HG02885 (cell line): Measurements from ENCODE around the gene SLC22A23.

Experiments
- ATAC-seq: cut with Tn5 transposase; IDR thresholded peaks from one replicate; pipeline ENCODE4 v1.9.1; 2021; ENCODE audit warnings: mild to moderate bottlenecking; ENCODE audit not compliant: unreplicated experiment, poor library complexity

The SLC22A23 gene

DNA sequence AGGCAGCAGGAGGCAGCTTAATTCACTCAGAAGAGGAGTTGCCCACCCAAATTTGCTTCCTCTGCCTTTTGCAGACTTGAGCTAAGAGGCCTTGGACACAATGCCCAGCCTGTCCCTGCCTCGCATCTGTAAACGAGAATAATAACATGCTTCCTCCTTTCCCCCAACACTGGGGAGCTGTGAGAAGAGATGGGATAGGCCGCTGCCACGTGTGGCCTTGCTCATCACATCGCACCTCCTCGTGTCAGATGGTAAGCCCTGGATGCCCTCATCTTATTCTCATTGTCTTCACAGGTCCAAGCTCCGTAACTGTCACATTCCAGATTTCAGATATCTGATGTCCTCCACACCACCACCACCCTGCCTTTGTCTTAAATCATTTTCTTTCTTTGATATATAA lies 216.3 kb downstream of the SLC22A23 start:
- no peak for ATAC-seq

DNA sequence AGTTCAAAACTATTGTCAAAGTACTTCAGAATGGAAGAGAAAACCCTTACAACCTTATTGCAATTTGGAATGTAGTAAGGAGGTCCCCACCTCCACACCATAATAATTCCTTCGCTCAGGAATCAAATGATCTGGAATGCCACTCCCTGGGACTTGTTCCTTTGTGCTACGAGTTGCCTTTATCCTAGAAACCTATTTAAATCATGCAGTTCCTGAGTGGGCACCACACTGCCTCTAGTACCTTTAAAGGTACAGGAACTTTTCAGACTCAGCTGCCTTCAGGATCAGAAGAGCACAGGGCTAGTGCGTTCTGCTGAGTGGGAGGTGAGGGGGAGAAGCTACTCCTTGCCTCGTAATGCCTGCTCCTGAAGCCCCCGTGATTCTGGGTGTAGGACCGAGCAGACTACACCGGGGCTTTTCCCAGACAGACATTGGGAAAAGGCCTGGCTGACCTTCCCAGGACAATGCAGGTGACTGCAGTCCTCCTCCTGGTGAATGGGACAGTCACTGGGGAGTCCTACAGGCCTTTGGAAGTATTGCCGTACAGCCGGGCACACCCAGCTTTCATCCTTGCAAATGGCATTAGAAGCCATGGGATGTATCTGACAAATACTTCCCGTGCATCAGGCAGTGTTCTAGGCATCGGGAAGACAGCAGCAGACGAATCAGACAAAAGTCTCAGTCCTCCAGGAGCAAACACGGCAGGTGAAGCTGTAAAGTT lies 217.6 kb downstream of the SLC22A23 start:
- no peak for ATAC-seq

DNA sequence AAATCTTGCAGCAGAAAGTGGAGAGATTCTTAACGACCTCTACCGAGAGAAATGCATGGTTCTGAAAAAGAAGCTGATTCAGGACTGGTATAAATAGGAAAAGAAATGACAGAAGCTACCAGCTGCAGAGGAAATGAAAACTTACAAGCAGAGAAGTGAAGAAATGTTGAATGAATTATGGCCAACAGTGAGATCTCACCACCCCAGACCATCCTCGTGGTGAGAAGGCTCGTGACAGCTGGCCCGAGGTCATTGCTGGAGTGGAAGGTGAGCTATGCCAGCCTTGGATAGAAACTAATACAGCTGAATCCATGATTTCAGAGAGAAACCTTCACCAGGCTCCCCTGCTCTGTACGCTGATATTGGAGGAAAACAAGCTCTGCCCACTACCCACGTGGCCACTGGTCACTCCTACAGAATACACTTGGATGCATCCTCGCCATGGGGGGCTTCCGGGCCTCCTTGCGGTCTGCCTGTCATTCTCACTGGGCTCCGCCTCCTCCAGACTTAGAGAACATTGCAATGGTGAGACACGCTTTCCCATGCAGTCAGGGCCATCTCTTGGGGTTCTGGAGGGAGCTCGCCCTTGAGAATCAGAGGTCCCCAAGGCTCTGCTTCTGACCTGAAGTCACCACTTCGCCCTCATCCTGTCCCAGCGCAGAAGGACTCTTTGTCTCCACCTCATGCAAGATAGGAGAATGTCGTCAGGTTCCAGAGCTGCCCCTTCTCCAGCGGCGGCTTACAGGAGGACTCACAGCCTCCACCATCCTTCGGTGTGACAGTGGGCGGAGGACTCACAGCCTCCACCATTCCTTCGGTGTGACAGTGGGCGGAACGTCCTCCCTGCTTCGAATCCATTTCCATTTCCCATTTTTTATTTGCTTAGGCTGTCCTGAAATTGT lies 218.8 kb downstream of the SLC22A23 start:
- no peak for ATAC-seq

DNA sequence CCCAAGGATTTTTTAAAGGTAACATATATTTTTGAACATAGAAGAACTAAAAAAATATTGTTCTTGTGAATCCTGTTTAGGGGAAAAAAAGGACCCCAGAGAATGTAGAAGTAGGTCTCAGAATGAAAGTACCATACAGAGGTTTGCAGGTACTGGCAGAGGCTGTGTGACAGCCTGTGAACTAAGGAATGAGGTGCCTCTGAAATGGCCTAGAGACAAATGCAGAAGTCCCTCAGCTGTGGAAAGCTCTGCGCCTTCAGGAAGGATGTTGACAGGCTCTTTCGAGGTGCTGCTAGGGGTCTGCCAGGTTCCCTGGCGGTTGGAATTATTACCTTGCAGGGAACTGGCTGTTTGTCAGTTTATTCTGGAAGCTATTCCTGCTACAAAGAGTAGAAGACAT lies 220.8 kb downstream of the SLC22A23 start:
- ATAC-seq: no peak

DNA sequence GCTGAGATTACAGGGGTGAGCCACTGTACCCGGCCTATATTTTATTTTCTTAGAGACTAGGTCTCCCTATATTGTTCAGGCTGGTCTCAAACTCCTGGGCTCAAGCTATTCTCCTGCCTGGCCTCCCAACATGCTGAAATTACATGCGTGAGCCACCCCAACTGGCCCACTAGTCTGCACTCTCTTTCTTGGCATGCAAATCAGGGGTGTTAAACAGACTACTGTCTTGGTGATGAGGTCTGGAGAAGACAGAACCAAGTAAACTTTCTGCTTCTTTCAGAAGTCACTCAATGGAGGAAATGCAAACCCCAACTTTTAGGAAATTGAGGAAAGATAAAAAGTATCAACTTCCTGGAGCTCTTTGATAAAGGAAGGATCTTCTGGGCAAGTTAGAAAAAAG lies 221.4 kb downstream of the SLC22A23 start:
- ATAC-seq: peak; percentile 47

DNA sequence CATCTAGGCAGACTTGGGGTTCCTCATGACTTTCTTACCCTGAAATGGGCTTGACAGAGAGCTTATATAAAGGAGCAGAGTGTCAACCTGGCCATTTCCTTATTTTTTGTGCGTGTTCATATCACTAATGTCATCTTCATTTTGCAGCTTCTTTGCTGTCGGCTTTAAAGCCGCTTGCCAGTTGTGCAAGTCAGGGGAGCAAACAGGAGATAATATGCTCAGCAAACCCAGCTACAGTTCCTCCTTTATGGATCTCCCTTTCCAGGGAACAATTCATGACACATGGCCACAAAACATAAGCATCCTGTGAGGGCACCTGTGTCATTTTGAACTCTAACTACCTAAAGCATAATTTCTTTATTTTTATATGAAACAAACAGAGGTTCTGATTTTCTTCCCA lies 222.9 kb downstream of the SLC22A23 start:
- no peak for ATAC-seq

DNA sequence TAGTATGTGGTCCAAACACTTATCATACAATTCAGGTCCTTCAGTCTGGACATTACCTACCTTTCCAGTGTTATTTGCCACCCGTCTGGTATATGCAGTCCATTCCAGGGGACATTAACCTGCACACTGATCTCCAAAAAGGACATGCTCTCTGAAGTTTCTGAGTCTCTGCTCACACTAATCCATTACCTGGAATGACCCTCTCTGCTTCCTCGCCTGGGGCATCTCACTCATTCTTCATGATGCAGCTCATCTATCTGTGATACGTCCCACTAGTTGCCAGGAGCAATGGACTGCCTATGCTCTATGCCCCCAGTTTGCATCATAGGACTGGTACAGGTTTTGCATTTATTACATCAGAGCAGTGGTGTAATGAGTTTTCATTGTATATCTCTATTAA lies 223.5 kb downstream of the SLC22A23 start:
- ATAC-seq: no peak

DNA sequence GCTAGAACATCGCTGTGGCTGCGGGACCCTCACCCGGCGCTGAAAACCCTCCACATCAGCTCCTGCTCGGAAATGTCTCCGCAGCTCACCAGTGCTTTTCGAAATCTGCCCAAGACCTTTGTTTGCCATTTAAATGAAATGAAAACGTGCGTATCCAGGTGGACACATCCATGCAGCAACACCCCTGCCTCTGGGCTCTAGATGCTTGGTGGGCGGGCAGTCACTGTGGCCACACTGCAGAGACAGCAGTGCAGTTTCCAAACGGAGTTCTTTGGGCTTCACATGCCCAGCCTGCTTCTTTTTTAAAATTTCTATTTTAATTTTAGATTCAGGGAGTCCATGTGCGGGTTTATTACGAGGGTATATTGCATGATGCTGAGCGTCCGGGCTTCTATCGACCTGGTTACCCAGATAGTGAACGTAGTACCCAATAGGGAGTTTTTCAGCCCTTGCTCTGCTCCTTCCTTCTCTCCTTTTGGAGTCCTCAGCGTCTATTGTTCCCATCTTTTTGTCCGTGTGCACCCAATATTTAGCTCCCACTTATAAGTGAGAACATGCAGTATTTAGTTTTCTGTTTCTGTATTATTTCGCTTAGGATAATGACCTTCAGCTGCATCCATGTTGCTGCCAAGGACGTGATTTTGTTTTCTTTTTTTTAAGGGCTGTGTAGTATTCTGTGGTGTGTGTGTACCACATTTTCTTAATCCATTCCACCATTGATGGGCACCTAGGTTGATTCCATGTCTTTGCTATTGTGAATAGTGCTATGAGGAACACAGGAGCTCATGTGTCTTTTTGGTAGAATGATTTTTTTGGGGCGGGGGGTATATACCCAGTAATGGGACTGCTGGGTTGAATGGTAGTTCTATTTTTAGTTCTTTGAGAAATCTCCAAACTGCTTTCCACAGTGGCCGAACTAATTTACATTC lies 224.6 kb downstream of the SLC22A23 start:
- no peak for ATAC-seq

DNA sequence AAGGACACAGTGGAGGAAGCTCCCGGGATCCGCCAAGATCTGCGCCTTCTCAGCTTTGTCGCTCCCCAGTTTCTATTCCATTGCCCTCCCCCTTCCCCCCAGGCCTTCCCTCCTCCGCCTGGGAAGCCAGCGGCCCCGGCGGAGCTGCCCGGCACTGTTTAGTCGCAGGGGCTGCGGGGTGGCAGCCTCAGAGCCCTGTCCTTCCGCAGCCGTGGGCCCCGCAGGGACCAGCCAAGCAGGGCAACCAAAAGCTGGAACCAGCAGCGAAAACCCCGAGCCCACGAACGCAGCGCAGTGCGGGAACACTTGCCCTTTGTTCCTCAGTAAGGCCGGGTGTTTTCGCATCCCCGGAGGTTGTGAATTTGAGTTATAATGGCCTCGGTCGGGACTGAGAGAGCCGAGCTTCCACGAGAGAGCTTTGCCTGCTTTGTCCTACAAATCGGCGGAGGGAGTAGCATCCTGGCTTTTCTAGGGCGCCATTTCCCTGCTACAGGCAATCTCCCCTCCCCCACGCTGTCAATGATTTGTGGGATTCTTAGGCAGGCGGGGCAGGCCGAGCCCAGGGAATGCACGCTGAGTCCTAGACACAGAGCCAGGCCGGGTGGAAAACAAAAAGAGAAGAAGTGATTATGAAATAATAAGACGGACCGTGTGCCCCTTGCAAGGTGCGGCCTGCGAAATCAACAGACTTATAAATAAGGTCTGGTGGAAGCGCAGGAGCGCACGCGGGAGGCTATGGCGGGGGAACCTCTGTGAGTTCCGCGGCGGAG lies 225.4 kb downstream of the SLC22A23 start:
- no peak for ATAC-seq

DNA sequence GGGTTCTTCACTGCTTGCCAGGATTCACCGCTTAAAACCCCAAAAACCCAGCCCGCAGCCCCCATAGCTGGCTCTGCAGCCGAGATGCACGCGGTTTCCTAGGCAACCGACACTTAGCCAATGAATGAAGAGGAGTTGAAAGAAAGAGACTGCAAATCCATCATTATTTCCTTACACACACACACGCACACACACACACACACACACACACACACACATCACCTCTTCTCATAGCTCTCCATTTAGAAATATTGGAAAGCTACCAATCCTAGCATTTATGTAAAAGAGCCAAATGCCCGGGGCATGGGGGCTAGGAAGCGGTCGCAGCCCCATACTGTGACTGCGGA lies 226.0 kb downstream of the SLC22A23 start:
- ATAC-seq: no peak

DNA sequence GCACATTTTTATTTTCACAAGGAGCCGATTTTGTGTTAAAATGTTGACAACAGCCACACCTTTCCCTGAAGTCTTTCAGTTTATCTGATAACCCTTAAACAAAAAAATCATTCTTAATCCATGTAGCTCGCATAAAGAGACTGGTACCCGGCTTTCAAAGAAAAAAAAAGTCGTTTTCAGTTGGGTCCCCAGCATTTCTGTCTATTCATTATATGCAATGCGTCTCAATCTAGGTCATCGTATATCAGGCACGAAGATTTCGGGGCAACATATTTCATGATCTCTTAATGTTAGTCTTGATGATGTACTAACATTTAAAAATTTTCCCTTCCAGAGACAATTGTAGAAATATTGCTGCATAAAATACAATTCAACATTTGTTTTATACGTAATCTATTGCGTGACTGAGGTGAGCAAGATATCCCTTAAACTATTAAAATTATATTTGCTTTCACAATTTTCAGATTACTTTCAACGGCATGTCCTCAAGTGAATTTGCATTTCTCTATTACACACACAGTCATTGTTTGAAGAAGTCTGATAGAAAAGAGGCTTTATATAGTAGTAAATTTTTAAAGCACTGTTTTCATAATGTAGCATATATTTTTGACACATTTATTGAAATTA lies 226.5 kb downstream of the SLC22A23 start:
- no peak for ATAC-seq

DNA sequence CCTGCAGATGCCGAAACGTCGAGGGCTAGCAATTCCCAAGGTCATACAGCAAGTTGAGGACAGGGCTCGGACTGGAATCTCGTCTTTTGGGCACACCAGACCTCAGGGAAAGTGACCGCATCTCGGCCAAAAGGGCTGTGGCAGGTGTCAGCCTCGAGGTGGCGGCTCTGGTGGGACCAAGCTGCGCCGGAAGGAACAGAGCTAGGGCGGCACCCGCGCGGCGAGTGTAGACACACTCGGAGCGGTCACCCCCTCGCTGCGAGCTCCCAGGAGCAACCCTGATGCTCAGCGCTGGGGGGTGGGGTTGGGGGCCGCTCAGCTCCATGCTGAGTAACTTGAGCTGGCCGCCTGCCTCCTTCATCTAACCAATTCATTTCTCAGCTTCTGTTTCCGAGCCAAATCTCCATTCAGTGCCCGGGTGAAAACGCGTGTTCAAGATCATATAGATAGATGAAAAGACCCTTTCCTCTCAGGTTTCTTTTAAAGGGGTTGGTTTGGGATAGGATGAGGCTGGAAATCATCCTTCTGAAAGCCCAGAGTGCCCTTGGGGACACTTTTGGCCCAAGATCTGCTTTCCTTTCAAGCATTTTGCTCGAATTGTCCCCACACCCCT lies 227.2 kb downstream of the SLC22A23 start:
- ATAC-seq: no peak

DNA sequence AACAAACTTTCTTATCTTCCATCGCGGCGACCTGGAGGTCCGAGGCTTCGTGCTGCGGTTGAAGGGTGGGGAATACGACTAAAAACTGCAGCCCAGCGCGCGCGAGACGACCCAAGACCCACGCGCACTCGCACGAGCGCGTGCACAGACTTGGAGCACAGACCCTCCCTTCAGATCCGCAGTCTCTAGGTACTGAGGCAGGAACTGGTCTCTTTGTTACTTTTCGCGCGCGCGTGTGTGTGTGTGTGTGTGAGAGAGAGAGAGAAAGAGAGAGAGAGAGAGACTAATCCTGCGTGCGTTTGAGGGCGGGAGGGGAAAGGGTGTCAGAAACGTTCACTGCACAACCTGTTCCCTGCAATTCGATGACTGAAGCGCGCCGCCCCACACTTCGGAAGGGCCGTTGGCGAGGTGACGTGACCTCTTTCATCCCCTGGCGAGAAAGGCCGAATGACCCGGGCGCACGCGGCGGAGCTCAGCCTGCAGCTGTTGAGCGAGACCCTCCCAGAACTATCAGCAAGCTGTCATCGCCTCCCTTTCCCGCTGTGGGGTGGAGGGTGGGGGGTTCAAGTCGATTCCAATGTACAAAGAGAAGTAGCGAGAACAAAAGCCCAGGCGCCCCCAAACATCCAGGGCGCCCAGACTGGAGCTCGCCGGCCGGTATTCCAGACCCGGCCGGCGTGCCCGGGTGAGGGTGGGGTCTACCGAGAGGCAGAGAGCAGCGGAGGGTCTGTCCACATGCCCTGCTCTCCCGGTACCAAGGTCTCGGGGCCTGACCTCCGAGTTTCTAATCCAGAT lies 227.9 kb downstream of the SLC22A23 start:
- ATAC-seq: no peak

DNA sequence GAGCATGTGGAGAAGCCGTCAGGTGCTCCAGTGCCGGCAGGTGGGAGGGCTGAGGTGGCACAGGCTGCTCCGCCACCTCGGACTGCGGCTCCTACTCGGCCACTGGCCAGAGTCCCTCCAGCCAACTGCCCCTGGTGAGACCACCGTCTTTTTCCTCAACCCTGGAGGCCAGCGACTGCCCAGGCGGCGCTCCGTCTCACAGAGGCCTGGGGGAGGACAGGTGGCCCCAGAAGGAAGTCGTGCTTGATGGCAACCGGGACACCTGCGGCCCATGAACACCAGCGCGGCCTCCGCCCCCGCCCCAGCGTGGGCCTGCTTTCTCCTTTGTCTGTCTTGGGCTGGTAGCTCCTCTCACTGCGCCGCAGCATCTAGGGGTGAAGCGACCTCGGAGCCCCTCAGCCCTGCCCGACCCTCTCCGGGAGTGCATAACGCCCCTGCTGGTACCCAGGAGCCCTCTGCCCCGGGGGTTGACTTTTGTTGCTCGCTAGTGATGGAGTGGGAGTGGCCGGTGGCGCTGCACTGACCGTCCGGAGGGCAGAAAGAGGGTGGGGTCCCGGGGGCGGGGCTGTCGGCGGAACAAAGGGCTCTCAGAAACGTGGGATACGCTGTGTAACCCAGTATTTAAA lies 228.7 kb downstream of the SLC22A23 start:
- no peak for ATAC-seq

DNA sequence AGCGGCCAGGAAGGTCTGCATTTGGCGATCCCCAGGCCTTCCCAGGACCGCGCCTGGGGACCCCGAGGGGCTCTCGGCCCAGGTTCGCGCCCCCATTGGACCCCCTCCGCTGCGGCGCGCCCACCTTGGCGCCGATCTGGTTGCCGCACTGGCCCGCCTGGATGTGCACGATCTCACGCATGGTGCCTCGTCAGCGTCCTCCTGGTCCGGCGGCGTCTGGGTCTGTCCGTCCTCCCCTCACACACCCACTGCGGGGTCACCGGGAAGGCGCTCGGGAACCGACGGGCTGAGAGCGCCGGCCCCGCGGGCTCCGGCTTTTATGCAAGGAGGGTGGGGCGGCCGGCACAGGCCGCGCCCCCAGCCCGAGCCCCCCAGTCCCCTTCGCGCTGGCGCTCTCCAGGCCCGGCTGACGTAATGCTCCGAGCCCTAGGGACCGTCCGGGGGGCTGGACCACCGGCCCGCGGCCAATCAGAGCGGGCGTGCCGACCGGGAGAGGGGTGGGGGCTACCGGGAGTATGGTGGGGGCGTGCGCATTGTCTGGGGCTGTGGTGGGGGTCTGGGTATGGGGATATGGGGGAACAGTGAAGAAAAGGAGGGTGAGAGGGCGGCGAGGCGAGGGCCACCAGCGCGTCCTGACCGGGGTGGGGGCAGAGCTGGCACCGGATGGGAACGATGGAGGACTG lies 229.3 kb downstream of the SLC22A23 start, which contains the start of gene TUBB2B:
Gene TUBB2B, minus strand, starts transcription at position 291 of the 683 bp plus-strand sequence. Its CDS starts 110 bp downstream, at position 181.
- ATAC-seq: no peak

DNA sequence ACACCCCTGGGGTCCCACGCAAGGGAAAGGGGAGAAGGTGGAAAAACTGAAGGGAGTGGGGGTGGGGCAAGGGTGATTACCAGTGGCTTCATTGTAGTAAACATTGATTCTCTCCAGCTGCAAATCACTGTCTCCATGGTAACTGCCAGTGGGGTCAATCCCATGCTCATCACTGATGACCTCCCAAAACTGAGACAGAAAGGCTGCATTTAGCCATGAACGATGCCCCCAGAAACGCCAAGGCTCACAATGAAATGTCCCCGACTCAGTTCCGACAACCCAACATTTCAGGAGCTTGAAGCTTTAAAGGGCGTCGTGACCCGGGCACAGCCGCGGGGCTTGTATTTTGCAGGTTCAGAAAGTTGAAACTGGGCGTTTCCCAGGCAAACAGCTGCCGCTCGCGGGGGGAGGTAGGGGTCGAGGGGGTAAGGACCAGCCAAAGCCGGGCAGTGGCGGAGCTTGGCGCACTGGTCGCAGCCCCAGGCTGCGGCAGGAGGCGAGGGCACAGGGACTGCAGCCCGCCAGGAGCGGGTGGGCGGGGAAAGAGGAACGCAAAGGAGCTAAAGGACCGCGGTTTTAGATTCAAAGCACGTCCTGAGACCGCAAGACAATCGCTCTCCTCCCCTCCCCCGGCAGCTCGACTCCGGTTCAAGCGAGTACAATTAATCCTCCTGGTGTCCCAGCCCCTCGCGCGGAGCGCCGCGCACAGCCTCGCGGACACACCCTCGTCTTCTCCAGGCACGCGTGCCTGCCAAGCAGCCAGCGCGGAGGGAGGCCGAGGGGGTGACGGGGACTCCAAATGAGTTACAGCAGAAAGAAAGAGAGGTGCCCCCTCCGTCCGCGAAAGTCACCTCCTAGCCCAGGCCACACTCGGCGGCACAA lies 230.1 kb downstream of the SLC22A23 start:
- no peak for ATAC-seq
